IMR-90 (cell line): ENCODE measurements around the gene SOS1.

Experiments
- CTCF ChIP-seq: conservative IDR thresholded peaks from 2 replicates; pipeline ENCODE4 v1.5.1; 2012; ENCODE audit warnings: mild to moderate bottlenecking, low read depth, low read length, improper control_type of control experiment
- POLR2A ChIP-seq: IDR thresholded peaks from 2 replicates; pipeline ENCODE4 v1.6.1; 2012; ENCODE audit warnings: mild to moderate bottlenecking, low read depth, low read length
- SMC3 ChIP-seq: fragments of 150-350 bp; IDR thresholded peaks from 2 replicates; pipeline ENCODE4 v1.6.1; 2016; ENCODE audit warnings: low read depth, mild to moderate bottlenecking, antibody characterized with exemption, low read length, moderate library complexity
- USF2 ChIP-seq: fragments of 150-350 bp; IDR thresholded peaks from 2 replicates; pipeline ENCODE4 v1.6.1; 2017; ENCODE audit warnings: mild to moderate bottlenecking, antibody characterized with exemption, low read length, low read depth

GRCh38 chr2:39120521-39120770 is 405 bp downstream of the SOS1 start:
- TF ChIP-seq SMC3, result no peak
- no peak for TF ChIP-seq CTCF
- TF ChIP-seq USF2, result no peak
- TF ChIP-seq POLR2A, result no peak
